ENCODE data around the gene ZDHHC16.

DNA sequence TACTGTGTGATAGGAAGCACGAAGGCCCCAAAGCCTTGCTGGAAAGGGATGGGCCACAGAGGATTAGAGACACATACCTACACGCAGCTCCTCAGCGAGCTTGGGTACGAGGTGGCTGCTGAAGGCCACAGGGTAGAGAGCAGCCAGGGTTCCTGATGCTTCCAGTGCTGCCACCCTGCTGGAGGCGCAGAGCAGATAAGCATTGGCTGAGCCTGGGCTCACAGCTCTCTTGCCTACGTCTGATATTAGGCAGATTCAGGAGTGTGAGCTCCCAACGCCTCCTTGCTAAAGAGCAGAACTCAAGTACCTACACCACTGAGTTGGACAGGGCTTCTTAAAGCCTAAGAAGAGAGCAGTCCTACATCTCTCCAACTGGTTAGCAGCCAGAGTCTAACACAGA, 20.0 kb downstream of the ZDHHC16 start:
- TF ChIP-seq, protein P1, sequence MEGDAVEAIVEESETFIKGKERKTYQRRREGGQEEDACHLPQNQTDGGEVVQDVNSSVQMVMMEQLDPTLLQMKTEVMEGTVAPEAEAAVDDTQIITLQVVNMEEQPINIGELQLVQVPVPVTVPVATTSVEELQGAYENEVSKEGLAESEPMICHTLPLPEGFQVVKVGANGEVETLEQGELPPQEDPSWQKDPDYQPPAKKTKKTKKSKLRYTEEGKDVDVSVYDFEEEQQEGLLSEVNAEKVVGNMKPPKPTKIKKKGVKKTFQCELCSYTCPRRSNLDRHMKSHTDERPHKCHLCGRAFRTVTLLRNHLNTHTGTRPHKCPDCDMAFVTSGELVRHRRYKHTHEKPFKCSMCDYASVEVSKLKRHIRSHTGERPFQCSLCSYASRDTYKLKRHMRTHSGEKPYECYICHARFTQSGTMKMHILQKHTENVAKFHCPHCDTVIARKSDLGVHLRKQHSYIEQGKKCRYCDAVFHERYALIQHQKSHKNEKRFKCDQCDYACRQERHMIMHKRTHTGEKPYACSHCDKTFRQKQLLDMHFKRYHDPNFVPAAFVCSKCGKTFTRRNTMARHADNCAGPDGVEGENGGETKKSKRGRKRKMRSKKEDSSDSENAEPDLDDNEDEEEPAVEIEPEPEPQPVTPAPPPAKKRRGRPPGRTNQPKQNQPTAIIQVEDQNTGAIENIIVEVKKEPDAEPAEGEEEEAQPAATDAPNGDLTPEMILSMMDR (IDR thresholded peaks at IDR 0.05; ENCODE audit: low read length): no peak
- TF ChIP-seq EZH2 (optimal IDR thresholded peaks at IDR 0.05; ENCODE audit: low read depth, low read length) (no peak), EZH2phosphoT487 (IDR thresholded peaks at IDR 0.05; ENCODE audit: low read length) (no peak)

Data from MM.1S (cell line).